ENCODE data around the gene RAD51B.

DNA sequence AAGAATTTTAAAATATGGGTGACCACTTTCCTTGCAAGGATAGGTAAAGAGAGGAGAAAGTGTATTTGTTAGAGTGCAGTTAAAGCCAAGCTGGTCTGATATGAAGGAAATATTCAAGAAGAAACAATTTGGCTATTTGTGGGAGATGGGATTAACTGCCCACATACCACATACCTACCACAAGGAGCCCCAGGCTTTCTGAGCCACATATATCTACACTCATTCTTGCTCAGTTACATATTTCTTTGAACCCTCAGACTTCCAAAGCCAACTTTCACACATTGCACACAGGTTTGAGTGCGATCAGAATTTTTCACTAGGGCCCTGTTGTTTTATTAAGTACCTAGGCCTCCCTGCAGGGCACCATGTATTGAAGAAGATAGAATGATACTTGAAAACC is 643.1 kb downstream of the RAD51B start:
- TF ChIP-seq, protein P1, sequence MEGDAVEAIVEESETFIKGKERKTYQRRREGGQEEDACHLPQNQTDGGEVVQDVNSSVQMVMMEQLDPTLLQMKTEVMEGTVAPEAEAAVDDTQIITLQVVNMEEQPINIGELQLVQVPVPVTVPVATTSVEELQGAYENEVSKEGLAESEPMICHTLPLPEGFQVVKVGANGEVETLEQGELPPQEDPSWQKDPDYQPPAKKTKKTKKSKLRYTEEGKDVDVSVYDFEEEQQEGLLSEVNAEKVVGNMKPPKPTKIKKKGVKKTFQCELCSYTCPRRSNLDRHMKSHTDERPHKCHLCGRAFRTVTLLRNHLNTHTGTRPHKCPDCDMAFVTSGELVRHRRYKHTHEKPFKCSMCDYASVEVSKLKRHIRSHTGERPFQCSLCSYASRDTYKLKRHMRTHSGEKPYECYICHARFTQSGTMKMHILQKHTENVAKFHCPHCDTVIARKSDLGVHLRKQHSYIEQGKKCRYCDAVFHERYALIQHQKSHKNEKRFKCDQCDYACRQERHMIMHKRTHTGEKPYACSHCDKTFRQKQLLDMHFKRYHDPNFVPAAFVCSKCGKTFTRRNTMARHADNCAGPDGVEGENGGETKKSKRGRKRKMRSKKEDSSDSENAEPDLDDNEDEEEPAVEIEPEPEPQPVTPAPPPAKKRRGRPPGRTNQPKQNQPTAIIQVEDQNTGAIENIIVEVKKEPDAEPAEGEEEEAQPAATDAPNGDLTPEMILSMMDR (IDR thresholded peaks at IDR 0.05), result no peak
- TF ChIP-seq POLR2A (IDR thresholded peaks at IDR 0.05), result no peak
